ENCODE data around the gene EDIL3.

GRCh38 chr5:83983852-83984251 lies 400.8 kb downstream of the EDIL3 start:
- no peak for TF ChIP-seq POLR2AphosphoS5 (IDR thresholded peaks at IDR 0.05; ENCODE audit: low read depth, low read length)
- no peak for TF ChIP-seq POLR2A (IDR thresholded peaks at IDR 0.05; ENCODE audit: low read depth, low read length)
